Eye (tissue), 1 donor: ENCODE results near the gene H2AZ2.
"Not testable (repeated sequence)": the region's sequence is repeated elsewhere in the genome, so short reads cannot be mapped to it uniquely, and the experiment has no call there.

Source experiments
- DNase-seq: peaks from one replicate; pipeline ENCODE4 v3.0.0-alpha.2; 2015

H2AZ2 gene

GRCh38 chr7:44811093-44811492 lies 36.8 kb downstream of the H2AZ2 start:
- no peak for DNase-seq

DNA sequence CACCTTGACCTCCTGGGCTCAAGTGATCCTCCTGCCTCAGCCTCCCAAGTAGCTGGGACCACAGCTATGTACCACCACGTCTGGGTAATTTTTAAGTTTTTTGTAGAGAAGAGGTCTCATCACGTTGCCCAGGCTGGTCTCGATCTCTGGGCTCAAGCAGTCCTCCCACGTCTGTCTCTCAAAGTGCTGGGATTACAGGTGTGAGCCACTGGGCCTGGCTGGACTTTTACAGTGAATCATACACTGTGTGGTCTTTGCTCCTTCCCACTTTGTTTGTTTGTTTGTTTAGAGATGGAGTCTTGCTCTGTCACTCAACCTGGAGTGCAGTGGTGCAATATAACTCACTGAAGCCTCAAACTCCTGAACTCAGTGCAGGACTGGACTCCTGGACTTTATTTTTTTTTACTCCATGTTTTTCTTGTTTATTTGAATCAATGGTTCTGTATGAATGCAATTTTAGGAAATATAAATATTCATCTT lies 38.9 kb downstream of the H2AZ2 start:
- DNase-seq = no peak

- no peak for DNase-seq
Observed at GRCh38 chr7:44805950-44806349, 41.9 kb downstream of the H2AZ2 start.

DNA sequence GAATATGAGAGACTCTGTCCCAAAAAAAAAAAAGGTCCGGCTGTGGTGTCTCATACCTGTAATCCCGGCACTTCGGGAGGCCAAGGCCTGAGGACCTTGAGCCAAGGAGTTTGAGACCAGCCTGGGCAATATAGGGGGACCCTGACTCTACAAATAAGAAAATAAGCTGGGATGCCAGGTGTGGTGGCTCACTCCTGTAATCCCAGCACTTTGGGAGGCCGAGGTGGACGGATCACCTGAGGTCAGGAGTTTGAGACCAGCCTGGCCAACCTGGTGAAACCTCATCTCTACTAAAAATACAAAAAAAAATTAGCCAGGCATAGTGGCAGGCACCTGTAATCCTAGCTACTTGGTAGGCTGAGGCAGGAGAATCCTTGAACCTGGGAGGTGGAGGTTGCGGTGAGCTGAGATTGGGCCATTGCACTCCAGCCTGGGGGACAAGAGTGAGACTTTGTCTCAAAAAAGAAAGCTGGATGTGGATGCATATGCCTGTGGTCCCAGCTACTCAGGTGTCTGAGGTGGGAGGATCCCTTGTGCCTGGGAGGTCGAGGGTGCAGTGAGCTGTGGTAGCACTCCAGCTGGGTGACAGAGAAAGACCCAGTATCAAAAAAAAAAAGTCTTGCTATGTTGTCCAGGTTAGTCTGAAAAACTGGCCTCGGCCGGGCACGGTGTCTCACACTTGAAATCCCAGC lies 43.9 kb downstream of the H2AZ2 start:
- DNase-seq = not testable (repeated sequence)

DNA sequence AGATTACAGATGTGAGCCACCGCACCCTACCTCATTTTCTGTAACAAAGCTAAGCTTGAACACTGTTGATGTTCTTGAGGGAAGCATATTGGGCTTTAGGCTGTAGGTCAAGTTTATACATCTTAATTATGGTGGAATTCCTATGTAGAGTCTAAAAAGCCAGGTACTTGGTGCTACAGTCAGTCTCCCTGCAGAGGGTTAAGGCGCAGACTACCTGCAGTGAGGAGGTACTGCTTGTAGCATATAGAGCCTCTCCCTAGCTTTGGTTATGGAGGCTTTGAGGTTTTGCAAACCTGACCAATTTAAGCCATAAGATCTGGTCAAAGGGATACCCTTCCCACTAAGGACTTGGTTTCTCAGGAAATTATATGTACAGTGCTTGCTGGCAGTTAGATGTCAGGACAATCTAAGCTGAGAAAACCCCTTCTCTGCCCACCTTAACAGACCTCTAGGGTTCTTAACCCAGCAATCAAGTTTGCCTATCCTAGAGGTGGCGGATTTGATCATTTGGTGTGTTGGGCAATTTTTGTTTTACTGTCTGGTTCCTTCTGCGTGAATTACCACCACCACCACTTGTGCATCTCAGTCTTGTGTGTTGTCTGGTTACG lies 45.4 kb downstream of the H2AZ2 start:
- no peak for DNase-seq

- DNase-seq = no peak
Observed at GRCh38 chr7:44801890-44802289, 46.0 kb downstream of the H2AZ2 start.

- DNase-seq = no peak
Observed at GRCh38 chr7:44799939-44800338, 47.9 kb downstream of the H2AZ2 start.

- DNase-seq = no peak
Observed at GRCh38 chr7:44798649-44799305, 49.1 kb downstream of the H2AZ2 start.

GRCh38 chr7:44797329-44798258 lies 50.3 kb downstream of the H2AZ2 start:
- peak; percentile 38 for DNase-seq

- peak; percentile 99 for DNase-seq
Observed at GRCh38 chr7:44796504-44797328, 51.2 kb downstream of the H2AZ2 start, which contains the start of gene PPIA. TSS of gene PPIA (plus strand) at chr7:44796681. CDS start at chr7:44796725, 44 bp downstream.

GRCh38 chr7:44796034-44796503 lies 51.8 kb downstream of the H2AZ2 start:
- DNase-seq = no peak

GRCh38 chr7:44794331-44794730 lies 53.6 kb downstream of the H2AZ2 start:
- DNase-seq = no peak

DNA sequence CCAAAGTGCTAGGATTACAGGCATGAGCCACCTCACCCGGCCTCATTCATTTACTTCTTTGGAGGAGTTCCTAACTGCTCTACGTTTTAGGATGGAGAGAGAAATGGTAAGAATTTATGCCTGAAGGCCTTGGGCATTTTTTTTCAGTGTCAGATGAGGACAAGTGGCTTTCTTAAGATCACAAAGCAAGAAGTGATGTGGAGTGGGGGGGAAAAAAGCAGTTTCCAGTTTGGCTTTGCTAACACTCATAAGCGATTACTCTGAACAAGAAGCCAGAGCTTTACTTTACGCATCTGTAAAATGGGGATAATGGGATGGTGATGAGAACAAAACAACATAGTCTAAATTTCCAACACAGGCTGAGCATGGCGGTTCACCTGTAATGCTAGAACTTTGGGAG lies 54.0 kb downstream of the H2AZ2 start:
- DNase-seq = no peak

DNA sequence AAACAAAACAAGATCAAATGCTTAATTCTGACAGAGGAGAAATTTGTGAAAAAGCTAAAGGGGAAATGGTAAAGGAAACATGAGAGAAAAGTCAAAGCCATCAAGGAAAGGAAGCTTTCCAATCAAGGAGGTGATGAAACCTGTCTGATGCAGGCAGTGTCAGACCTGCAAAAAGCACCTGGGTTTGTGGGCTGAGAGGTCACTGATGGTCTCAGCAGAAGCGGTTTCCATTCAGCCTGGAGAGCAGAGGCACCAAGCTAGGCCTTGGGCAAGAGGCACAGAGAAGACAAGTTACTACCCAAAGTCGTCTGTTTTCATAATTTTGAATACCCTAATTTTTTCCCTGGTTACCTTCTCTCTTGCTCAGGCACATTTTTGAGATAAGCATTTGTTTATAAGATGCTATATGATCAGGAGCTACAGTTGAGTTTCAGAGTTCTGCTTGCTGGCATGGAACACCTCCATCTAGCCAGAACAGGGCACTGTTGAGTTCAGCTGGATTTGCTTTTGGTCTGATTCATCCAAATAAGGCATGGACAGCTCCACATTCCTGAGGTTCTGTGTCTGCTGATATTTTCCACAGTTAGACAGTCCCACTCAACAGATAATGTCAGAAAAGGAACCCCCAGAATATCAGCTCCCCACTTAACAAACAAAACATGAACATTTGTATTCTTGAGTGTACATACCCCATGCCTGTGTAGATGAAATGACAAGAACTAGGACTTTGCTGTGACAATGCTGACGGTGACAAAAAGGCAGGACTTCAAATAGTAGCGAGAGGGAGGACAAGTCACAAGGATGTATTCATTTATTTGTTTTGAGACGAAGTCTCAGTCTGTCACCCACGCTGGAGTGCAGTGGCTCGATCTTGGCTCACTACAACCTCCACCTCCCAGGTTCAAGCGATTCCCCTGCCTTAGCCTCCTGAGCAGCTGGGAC lies 56.3 kb downstream of the H2AZ2 start:
- DNase-seq = no peak

DNA sequence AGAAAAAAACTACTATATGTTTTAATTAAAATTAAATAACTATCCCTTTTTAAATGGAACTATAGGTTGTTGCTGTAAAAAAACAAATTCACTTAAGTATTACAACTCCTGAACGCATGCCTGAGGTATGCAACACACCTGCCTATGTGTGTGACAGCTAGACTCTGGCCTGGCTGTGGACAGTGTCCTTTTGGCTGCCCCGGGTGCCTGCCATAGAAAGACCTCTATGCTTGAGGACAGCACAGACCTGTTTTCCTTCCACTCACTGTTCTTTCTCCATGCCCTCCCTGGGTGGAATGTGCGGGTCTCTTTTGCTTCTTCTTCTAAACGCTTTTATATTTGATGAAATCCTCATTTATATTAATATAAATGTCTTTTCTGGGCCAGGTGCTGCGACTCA lies 57.9 kb downstream of the H2AZ2 start:
- no peak for DNase-seq

DNA sequence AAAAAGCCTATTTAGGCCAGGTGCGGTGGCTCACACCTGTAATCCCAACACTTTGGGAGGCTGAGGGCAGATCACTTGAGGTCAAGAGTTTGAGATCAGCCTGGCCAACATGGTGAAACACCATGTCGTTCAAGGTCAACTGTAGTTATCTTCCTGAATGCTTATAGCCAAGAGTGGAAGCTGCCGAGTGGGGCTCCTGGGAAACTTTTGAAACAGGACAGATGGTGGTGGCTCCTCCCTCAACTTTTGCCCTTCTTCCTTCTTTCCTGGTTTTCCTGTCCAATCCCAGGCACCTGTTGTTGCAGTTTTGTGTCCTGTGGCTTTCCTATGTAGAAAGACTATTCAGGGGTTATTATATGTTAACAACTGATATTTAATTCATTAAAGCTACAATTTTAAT lies 60.1 kb downstream of the H2AZ2 start:
- DNase-seq = no peak

- DNase-seq = no peak
Observed at GRCh38 chr7:44787041-44787440, 60.8 kb downstream of the H2AZ2 start.

DNA sequence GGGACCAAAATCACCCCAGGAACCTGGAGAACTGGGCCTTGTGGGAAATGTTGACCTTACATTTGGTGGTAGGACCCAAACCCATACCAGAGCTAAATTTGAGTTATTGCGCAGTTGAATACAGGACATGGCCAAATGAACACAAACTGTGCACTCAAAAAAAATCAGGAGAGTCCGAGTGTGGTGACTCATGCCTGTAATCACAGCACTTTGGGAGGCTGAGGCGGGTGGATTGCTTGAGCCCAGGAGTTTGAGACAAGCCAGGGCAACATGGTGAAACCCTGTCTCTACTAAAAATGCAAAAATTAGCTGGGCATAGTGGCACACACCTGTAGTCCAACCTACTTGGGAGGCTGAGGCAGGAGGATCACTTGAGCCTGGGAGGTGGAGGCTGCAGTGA lies 62.7 kb downstream of the H2AZ2 start:
- not testable (repeated sequence) for DNase-seq

DNA sequence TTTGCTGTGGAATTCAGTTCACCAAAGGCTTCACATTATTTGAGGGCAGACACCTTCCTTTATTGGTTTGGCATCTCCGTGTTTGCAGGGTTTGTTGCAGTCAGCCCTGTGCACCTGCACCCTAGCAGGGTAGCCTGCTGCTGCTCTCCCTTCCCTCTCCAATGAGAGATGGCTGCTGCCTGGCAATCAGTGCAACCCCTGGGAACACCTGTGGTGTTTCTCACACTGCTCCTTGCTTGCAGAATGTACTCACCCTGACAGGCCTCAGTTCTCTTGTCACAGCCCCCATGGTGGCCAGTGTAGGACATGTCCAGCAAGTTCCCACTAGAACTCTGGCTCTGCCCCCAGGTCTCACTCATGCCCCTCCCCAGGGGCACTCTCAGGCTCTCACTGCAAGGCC lies 63.5 kb downstream of the H2AZ2 start:
- no peak for DNase-seq

DNA sequence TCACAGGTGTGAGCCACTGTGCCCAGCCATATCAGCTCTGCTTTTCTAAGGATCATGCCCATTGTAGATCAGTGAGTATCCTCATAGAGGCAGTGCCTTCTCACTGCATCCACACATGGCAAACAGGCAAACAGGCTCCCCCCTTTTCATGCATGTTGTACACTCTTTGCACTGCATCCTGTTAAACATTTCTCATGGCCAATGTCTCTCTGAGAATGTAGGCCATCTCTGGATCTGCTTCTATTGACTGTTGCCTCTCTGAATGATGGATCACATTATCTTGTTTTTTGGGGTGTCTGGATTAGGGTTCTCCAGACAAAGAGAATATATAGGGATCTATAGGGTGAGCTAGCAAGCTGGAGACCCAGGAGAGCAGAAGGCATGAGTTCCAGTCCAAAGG lies 64.5 kb downstream of the H2AZ2 start:
- DNase-seq = no peak

DNA sequence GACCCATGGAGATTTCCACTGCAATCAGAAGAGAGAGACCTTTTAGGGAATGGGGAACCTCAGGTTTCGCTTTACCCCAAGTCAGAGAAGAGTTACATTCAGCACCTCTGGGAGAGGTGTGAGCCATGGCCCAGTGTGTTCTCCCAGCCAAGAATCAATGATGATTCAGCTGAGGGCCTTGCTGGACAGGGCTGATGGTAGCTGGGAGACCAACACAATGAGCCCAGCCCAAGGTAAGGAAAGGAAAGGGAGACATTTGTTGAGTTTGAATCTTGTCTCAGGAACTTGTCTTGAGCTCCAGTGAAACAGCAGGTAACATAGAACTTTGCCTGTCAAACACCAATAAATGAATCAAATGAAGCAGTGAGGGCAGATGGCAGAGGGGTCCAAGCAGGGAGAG lies 65.4 kb downstream of the H2AZ2 start:
- no peak for DNase-seq
